Fibroblast of lung (primary cell): ENCODE measurements around the gene CHRM1.

ENCODE experiments used
- CTCF ChIP-seq, 2 donors: IDR thresholded peaks in 1 of 2; conservative IDR thresholded peaks in 1 of 2; 1 replicate in 1 of 2; 2 replicates in 1 of 2; pipeline ENCODE4 v1.5.1; 2011 to 2012; ENCODE audit warnings: low read length in 2 of 2, control low read depth in 1 of 2, inconsistent platforms in 1 of 2, low read depth in 1 of 2, mild to moderate bottlenecking in 1 of 2
- EZH2 ChIP-seq: IDR thresholded peaks from 2 replicates; pipeline ENCODE4 v1.5.1; 2012; ENCODE audit warnings: low read length, control low read depth, mild to moderate bottlenecking; ENCODE audit errors: missing control alignments

- no peak for TF ChIP-seq CTCF (conservative IDR thresholded peaks at IDR 0.05 in 1 of 2, IDR thresholded peaks at IDR 0.05 in 1 of 2; ENCODE audit: low read depth in 1 of 2, low read length in 2 of 2)
- no peak for TF ChIP-seq EZH2
Measured at GRCh38 chr11:62888406-62888805, 32.8 kb downstream of the CHRM1 start.
